Measurements from ENCODE around the gene KCNQ4. TPM values are rescaled to one million over a fixed set of nuclear protein-coding genes. Genes with fewer than 3 reads are reported as not detected.

Gene KCNQ4
- total and polyA plus RNA-seq, 3 donors from 2014 or later = 1.4 to 2.4 (median 2.3) TPM

DNA sequence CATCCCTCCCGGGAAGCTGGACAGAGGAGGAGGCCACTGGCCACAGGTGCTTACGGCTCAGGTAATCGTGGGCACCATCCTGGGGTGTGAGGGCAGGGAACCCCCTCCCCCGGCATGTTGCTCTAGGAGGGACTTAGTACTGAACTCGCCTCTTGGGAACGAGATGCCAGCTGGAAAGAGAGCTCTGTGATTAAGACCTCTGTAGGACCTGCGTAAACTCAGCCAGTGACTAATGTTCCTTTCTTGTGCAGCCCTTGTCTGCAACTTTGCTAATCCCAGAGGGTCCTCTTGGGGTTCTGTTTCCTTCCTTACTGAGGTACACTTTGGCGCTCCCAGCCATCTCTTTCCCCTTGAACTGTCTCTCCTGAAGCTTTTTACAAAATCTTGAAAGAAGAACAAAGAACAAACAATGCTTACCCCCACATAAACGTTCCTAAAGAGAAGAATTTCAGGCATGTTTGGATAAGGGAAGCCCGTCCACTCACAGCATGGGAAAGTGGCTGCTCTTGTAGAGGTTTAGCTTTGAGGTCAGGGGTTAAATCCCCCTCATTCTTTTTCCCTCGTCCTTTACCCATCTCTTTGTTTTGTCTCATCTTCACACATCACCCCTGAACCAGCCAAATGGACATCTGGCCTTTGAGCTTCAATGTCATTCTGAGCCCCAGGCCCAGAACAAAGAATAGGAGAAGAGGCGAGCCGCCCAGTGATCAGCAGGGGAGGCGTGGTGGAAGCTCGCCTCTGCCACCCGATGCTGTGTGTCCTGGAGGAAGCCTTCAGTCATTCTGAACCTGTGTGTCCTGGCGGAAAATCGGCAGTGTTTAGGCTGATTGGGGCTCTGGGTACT lies 41.2 kb downstream of the KCNQ4 start:
- H3K4me1 ChIP-seq = peaks cover 10% of the 10 kb centered on the region
- intact Hi-C loops (cut with DNase I; ENCODE audit: low total_unique reads) = no loop called here

DNA sequence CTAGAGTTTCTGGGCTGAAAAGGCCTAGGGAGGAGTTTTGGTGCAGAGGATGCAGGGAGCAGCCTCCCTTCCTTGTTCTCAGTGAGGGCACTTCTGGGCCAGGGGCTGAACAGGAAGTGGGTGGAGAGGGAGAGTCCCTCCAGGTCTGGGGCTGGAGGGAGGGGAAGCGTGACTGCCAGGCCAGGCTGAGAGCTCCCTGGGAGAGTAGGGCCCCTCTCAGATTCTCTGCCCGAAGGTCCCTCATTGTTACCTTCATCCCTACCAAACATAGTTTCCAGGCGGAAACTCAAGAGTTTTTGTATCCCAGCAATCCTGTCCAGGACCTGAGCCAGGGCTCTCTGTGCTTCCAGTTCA lies 41.8 kb downstream of the KCNQ4 start:
- intact Hi-C loops (cut with DNase I; ENCODE audit: low total_unique reads) = no loop called here
- H3K4me1 ChIP-seq = peaks cover 10% of the 10 kb centered on the region
- H3K4me3 ChIP-seq = no peak overlapping the region
- no peak overlapping the region for H3K27ac ChIP-seq
- no peaks in the 10 kb centered on the region for H3K9me3 ChIP-seq
- no peaks in the 10 kb centered on the region for H3K36me3 ChIP-seq (ENCODE audit: low read depth, missing control alignments)
- TF ChIP-seq POLR2A (IDR thresholded peaks at IDR 0.05) = no peak
- TF ChIP-seq, protein P1, sequence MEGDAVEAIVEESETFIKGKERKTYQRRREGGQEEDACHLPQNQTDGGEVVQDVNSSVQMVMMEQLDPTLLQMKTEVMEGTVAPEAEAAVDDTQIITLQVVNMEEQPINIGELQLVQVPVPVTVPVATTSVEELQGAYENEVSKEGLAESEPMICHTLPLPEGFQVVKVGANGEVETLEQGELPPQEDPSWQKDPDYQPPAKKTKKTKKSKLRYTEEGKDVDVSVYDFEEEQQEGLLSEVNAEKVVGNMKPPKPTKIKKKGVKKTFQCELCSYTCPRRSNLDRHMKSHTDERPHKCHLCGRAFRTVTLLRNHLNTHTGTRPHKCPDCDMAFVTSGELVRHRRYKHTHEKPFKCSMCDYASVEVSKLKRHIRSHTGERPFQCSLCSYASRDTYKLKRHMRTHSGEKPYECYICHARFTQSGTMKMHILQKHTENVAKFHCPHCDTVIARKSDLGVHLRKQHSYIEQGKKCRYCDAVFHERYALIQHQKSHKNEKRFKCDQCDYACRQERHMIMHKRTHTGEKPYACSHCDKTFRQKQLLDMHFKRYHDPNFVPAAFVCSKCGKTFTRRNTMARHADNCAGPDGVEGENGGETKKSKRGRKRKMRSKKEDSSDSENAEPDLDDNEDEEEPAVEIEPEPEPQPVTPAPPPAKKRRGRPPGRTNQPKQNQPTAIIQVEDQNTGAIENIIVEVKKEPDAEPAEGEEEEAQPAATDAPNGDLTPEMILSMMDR (IDR thresholded peaks at IDR 0.05) = no peak
- WGBS, 2 donors = 66 to 67% methylated on average over 3 of the region's 3 CpGs
- no peaks in the 10 kb centered on the region for H3K27me3 ChIP-seq
- no peak for DNase-seq

More for the DNA sequence above, 41.2 kb downstream of the KCNQ4 start:
- no peak for TF ChIP-seq POLR2A (IDR thresholded peaks at IDR 0.05)
- TF ChIP-seq, protein P1 (IDR thresholded peaks at IDR 0.05) = no peak
- Histone ChIP-seq H3K4me3 (no peak overlapping the region), H3K36me3 (ENCODE audit: low read depth, missing control alignments) (no peaks in the 10 kb centered on the region), H3K27ac (no peak overlapping the region), H3K27me3 (no peaks in the 10 kb centered on the region), H3K9me3 (no peaks in the 10 kb centered on the region)
- WGBS, 2 donors = 59 to 62% methylated on average over 18 of the region's 18 CpGs
- no peak for DNase-seq

DNA sequence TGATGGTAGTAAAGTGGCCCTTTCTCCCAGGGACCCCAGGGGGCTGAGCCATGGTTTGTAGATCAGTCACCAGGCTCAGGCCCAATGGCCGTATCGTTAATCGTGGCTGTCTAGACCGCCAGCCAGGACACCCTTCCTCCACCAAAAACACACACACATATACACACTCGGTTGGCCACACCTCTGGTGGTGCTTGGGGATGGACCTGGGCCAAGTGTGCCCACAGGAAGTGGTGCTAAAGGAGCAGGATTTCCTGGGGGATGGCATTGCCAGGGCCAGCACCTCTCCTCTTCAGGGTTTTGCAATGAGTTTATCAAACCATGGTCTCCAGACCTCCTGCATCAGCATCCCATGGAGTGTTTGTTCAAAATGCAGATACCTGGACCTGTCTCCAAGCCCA lies 42.4 kb downstream of the KCNQ4 start:
- WGBS, 2 donors = 60 to 80% methylated on average over 1 to 5 of the region's 5 CpGs
- Histone ChIP-seq H3K9me3 (no peaks in the 10 kb centered on the region), H3K27ac (no peak overlapping the region), H3K4me1 (peaks cover 10% of the 10 kb centered on the region), H3K27me3 (no peaks in the 10 kb centered on the region), H3K36me3 (ENCODE audit: low read depth, missing control alignments) (no peaks in the 10 kb centered on the region), H3K4me3 (no peak overlapping the region)
- no peak for DNase-seq
- TF ChIP-seq, protein P1 (IDR thresholded peaks at IDR 0.05) = no peak
- no peak for TF ChIP-seq POLR2A (IDR thresholded peaks at IDR 0.05)
- intact Hi-C loops (cut with DNase I; ENCODE audit: low total_unique reads) = no loop called here

DNA sequence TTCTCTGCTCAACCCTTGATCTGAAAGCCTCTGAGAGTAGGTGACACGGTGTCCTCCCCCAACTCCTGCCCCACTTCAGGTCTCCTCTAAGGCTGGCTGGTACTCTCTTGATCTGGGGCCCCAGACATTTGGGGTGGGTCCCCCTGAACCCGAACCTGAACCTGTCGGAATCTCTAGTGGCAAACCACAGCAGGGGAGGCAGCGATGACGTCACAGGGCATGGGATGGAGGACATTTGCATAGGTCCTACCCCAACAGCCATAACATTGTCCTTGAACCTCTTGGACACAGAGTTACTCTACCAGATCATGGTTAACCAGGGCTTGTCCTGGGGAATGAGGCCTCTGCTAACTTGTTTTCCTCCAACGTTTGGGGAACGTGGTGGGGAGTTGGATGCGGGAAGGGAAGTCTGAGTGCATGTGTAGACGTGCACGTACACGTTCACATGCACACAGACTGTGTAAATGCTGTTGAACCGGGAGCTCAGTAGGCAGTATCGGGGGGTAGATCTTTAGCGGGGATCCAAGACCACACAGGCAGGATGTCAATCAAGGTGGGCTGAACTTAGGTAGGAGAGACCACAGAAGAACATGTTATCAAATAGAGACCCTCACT lies 46.2 kb downstream of the KCNQ4 start:
- Histone ChIP-seq H3K36me3 (ENCODE audit: low read depth, missing control alignments) (no peaks in the 10 kb centered on the region), H3K27me3 (no peaks in the 10 kb centered on the region), H3K9me3 (no peaks in the 10 kb centered on the region), H3K27ac (no peak overlapping the region), H3K4me3 (no peak overlapping the region), H3K4me1 (peaks cover 6% of the 10 kb centered on the region)
- no peak for DNase-seq
- intact Hi-C loops (cut with DNase I; ENCODE audit: low total_unique reads) = no loop called here
- 85 to 93% methylated on average over 10 to 13 of the region's 14 CpGs for WGBS, 2 donors
- TF ChIP-seq POLR2A (IDR thresholded peaks at IDR 0.05) = no peak
- TF ChIP-seq, protein P1 (IDR thresholded peaks at IDR 0.05) = no peak
